HG03460 (cell line): Measurements from ENCODE around the gene KCTD5.
A peak's percentile ranks its signal among the peaks of the same experiment; 100 is the strongest.

ENCODE experiments used
- ATAC-seq: cut with Tn5 transposase; IDR thresholded peaks from one replicate; pipeline ENCODE4 v1.9.1; 2021; ENCODE audit not compliant: unreplicated experiment

KCTD5 gene

DNA sequence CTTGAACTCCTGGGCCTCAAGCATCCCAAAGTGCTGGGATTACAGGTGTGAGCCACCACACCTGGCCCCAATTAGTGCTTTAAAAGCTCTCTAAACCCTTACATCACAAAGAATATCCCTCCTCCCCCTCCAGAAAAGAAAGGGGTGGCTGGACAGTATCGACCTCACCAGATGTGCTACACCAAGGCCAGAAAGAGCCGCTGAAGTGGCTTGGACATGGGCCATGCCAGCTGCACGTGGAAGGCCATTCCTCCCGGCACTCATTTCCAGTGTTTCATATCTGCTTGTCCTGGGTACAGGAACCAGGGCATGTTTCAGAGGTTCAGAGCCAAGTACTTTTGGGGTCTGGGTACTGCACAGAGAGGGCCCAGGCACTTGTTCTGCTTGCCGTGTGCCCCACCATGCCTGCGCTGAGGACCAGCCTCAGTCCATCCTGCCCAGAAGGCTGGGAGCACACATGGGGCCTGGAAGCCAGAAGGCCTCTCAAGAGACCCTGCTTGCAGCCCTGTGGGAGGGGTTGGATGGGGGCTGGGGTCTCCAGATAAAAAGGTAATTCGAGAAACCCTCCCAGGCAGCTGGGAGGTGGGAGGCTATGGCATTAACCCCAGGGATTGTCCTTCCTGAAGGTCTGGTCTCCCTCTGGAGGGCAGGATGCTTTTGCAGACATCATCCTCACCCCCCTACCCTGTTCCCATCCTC lies 66.6 kb downstream of the KCTD5 start:
- ATAC-seq = no peak

DNA sequence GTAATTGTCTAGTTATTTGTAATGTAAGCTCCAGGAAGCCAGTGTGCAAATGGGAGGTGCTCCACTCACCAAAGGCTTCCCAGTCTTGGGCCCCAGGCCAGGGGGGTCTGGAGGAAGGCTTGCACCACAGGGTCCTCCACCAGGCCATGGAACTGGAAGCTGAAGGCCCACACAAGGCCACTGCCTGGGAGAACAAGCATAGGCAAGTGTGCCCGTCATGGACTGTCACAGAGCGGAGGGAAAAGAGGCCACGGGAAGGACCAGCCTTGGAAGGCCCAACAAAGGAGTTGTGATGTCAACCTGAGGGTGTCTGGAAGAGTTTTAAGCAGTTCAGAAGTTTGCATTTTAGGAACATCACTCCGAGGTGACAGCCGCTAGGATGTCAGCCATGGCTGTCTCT lies 67.2 kb downstream of the KCTD5 start:
- no peak for ATAC-seq

DNA sequence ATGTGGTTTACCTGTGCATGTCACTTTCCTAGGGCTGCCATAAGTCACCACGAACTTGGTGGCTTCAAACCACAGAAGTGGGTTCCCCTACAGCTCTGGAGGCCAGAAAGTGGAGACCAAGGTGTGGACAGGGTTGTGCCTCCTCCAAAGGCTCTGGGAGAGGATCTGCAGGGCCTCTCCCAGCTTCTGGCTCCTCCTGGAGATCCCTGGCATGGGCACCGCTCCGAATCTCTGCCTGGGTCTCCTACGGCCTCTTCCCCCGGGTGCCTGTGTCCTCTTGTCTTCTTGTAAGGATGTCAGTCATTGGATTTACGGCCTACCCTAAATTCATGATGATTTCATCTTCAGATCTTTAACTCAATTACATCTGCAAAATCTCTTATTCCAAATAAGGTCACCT lies 67.6 kb downstream of the KCTD5 start:
- ATAC-seq = no peak

DNA sequence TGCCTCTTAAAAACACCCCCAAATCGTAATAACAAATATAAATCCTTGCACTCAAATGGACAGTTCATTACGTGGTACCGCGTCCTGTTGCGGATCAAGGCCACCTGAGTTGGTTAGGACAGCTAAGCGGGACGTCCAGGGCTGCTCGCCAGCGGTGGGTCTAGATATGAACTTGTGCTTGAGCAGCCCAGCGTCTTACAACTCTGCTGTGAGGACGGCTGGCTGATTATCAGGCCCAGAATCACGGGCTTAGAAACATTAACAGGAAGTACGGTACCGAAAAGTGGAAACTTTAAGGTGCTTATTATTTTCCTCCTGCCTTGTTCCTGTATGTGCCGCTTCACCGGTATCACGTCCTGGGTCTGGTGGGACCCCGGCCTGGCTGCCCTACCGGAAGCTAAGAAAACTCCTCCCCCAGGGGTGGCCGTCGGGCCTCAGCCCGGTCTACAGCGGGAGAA lies 69.3 kb downstream of the KCTD5 start:
- no peak for ATAC-seq

DNA sequence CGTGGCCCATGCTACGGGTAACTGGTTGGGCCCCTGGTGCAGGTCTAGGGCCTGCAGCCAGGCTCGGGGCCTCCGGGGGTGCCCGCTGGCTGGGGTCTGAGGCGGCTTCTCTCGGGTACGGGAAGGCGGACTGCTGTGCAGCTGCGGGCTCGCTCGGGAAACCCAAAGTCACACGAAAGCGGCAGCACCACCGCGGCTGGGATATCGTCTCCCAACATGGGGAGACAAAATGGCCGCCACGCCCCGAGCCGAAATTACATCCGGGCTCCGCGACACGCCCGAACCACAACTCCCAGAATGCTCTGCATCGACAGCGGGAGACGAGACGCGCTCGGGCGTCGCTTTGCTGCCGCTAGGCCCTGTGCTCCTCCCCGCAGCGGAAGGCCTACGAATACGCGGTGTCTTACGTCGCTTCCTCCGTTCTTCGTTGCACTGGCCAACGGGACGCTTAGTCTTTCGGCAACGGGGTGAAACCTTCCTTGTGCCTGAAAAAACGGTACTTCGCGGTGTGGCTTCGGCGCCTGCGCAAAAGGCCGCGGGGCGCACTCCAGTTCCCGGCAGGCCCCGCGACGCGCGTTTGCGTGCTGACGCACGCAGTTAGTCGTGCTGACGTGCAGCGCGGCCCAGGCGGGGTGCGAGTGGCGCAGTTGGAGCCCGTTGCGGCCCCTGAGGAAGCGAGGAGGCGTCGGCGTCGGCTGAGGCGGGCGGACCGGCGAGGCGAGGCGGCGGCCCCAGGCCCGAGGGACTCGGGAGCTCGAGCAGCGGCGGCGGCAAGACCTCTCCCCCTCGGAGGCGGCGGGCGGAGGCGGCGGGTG lies 69.9 kb downstream of the KCTD5 start, which contains the start of gene SRRM2:
Gene SRRM2 (plus strand): TSS at position 604 of the 815 bp plus-strand sequence. CDS start 3,727 bp downstream, outside the sequence.
- peak; percentile 73 for ATAC-seq

DNA sequence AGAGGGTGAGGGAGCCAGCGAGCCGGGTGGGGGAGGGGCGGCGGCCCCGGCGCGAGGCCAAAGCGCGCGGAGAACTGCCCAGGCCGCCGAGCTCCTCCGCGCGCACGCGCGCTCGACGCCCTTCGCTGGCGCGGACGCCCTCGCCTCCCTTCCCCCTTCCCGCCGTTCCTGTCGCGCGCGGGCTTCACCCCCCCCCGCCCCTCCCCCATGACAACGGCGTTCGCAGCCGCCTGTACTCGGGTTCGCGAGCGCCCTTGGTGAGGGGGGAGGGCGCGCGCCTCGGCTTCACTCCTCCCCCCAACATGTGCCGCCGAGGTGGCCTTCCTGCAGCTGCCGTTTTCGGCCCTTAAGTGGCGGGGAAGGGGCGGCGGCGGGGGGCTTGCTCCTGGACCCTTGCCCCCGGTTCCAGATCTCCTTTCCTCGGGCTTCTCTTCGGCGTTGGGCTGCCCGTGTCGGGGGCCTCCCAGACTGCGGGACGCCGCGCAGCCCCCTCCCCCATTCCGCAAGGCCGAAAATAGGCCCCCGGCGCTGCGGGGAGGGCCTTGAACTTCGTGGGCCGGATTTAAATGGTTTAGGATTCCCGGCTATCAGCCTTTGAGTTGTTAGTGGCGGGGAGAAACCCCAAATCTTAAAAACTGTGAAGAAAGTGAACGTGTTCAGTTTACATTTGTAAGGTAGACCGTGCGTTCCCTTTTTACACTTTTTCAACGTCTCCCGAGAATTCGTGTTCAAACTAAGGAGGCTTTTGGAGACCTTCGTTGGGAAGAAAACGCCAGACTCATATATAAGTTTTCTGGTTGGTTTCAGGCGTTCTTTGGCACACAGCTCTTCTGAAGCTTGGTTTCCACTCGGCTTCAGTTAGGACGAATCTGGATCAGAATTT lies 70.8 kb downstream of the KCTD5 start:
- peak; percentile 29 for ATAC-seq

DNA sequence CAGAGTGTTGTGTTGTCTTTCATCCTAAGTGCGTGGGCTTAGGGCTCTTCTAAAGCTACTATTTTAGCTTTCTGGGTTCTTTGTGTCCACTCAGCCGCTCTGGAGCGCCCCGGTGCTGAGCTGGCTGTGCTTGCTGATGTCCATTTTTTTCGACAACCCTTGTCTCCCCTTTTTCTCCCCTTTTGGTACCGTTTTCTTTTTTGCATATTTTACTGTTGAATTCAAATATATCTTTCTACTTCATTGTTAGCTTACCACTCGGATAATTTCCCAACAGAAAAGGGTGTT lies 71.4 kb downstream of the KCTD5 start:
- ATAC-seq = no peak

DNA sequence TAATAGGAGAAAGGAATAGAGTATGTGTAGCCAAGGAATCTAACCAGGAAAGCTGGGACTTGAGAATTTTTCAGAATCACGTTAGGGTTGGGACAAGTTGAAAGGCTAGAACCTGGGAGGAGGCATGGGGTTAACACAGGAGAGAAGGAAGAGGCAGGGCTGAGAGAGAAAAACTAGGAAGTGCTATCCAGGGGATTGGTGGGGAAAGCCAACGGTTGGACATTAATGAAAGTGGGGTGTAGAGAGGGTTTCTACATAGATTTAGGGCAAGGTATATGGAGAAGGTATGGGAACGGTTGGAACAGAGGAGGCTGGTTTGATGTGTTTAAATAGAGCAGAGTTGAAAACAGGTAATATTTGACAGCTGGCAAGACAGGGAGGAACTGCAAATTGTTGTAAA lies 72.8 kb downstream of the KCTD5 start:
- ATAC-seq = no peak

DNA sequence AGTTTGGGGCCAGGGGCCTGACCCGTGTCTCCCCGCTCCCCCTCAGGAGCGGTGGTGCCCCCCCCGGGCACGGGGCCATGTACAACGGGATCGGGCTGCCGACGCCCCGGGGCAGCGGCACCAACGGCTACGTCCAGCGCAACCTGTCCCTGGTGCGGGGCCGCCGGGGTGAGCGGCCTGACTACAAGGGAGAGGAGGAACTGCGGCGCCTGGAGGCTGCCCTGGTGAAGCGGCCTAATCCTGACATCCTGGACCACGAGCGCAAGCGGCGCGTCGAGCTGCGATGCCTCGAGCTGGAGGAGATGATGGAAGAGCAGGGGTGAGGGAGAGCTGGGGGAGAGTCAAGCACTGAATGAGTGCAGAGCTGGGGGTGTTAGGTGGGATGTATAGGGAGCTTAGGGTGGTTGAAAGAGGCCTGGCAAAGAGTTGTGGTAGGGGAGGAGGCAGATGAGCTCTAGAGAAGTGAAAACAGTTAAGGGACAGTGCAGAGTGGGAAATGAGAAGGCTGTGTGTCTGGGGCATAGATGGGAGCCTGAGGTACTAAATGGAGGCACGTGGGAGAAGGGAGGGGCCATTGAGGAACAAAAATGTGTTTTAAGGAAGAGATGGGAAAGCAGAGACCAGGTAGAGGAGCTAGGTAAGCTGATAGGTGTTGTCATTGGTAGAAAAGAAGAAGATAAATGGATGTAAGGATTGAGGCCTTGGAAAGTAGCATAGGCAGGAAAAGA lies 74.1 kb downstream of the KCTD5 start:
- ATAC-seq = no peak

DNA sequence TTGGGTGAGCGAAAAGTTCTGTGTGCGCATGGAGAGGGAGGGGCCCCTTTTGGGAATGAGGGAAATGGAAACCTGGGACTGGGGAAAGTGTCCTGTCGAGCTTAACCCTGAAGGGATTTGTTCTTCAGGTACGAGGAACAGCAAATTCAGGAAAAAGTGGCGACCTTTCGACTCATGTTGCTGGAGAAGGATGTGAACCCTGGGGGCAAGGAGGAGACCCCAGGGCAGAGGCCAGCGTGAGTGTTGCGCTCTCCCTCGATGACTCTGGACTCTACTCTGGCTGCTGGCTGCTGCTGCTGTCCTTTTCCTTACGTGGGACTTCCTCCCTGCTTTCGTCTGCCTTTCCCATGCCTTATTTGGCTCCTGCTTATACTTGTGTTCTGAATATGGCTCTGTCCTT lies 75.0 kb downstream of the KCTD5 start:
- ATAC-seq = no peak
